ENCODE results near the gene KLC1. TPM values are rescaled to one million over a fixed set of nuclear protein-coding genes. Genes with fewer than 3 reads are reported as not detected.

Gene KLC1
- total RNA-seq, 1 experiment from 2014 or later = 306 TPM

DNA sequence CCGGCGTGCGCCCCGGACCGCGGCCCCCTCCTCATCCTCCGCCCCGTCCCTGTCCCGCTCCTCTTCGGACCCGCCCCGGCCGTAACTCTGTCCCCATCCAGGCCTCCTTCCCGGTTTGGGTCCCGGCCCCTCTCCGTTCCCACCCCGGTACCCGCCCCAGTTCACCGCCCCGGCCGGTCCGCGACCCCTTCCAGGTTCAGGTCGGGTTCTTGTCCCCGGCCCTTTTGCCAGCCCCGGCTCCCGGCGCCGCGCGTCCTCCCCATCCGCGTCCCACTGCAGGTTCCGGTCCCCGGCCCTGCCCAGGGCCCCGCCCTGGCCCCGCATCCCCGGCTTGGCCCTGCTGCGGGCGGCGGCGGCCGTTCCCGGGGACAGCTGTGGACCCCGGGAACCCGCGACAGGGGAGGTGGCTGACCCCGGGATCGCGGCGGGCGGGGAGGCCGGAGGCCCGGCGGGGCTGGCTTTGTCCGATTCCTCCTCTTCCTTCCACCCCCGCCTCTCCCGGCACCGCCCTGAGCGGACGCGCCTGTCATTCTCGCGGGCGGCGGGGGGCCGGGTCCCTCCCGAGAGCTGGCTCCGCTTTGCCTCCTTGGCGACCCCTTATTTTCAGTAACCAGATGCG, 601 bp downstream of the KLC1 start:
- no TSS peak for BruUV-seq (replicated peaks)
- POLR2A ChIA-PET (ENCODE audit: unreplicated experiment) = interaction anchor here (0.6 kb wide), 1 partner anchor 357 kb away, joined by 3 read pairs; no protein-coding TSS in a partner anchor
- no peak overlapping the region for H2AFZ ChIP-seq (ENCODE audit: low read length)

DNA sequence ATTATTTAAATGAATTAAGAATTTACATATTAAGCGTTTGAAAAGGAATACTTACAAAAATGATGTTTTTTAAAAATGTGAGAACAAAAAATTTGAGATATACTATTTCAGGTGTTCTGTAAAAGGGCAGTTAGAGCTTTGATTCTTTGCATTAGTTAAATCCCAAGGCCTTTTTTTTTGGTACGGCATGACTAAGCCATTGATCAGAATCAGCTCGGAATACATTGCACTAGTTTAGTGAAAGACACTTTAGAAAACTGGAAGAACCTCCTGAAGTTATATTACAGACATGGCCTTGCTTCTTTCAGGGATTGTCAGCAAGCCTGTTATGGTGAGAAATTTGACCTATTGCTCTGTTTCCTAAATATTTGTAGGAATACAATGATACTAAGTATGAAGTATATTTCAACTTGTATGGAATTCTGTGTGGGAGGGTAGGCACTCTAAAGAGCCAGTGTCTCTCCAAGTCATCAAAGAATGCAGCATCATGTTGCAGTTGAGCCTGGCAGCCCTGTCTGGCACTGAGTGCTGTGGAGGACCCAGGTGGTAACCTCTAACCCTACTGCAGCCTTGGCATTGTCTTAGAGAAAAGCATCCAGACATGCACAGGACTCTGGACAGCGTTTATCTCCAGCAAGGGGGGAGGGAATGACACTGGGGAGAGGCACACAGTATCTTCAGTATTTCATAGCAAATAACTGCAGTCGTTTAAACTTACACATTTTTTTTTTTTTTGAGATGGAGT, 1.5 kb downstream of the KLC1 start:
- intact Hi-C loops (cut with micrococcal nuclease) = no loop called here
- H3K27ac ChIP-seq (ENCODE audit: low read length) = peak overlapping the region; percentile 93; the same call in 1 of the 2 replicates
- H3K9me3 ChIP-seq (ENCODE audit: low read length) = no peaks in the 10 kb centered on the region
- H3K36me3 ChIP-seq (ENCODE audit: low read depth, low read length) = peaks cover 9% of the 10 kb centered on the region
- no peaks in the 10 kb centered on the region for H3K9me2 ChIP-seq (replicated peaks; ENCODE audit: low read length)
- ChIA-PET CTCF (interaction anchor here (0.7 kb wide), 1 partner anchor 85 kb away, joined by 5 read pairs; the partner anchor contains the start of gene XRCC3), POLR2A (ENCODE audit: unreplicated experiment) (interaction anchor here (0.6 to 0.8 kb wide), 2 partner anchors 34 to 356 kb away, joined by 3 to 4 read pairs; no protein-coding TSS in a partner anchor)
- DNase-seq (peak; percentile 47), ATAC-seq (no peak)
- peaks cover 47% of the 10 kb centered on the region for H3K4me1 ChIP-seq (ENCODE audit: insufficient read depth, low read length)
- peaks cover 72% of the 10 kb centered on the region for H3K79me2 ChIP-seq (ENCODE audit: low read length)
- TF ChIP-seq EZH2 (IDR thresholded peaks at IDR 0.05; ENCODE audit: low read length, unreplicated experiment) = no peak
- peak overlapping the region; percentile 95 for H3K4me2 ChIP-seq (ENCODE audit: low read length)
- H3K4me3 ChIP-seq (ENCODE audit: low read length) = peak overlapping the region; percentile 97
- peak overlapping the region; percentile 91 for H3K9ac ChIP-seq (ENCODE audit: low read length)
- BruUV-seq (replicated peaks) = TSS peak; percentile 65
- peaks cover 52% of the 10 kb centered on the region for H4K20me1 ChIP-seq (ENCODE audit: low read length)
- peaks cover 4% of the 10 kb centered on the region for H3F3A ChIP-seq (ENCODE audit: low read length, unreplicated experiment)
- H2AFZ ChIP-seq (ENCODE audit: low read length) = no peak overlapping the region
- H3K27me3 ChIP-seq (ENCODE audit: low read length) = no peaks in the 10 kb centered on the region

More for the DNA sequence above, 601 bp downstream of the KLC1 start:
- peak; percentile 28 for DNase-seq
- Histone ChIP-seq H3K27ac (ENCODE audit: low read length) (peak overlapping the region; percentile 93), H3K36me3 (ENCODE audit: low read depth, low read length) (peaks cover 4% of the 10 kb centered on the region), H3F3A (ENCODE audit: low read length, unreplicated experiment) (peaks cover 4% of the 10 kb centered on the region), H3K27me3 (ENCODE audit: low read length) (no peaks in the 10 kb centered on the region), H3K9me2 (replicated peaks; ENCODE audit: low read length) (no peaks in the 10 kb centered on the region), H3K9me3 (ENCODE audit: low read length) (no peaks in the 10 kb centered on the region), H3K4me3 (ENCODE audit: low read length) (peak overlapping the region; percentile 97), H3K9ac (ENCODE audit: low read length) (peak overlapping the region; percentile 91), H3K4me2 (ENCODE audit: low read length) (peak overlapping the region; percentile 95), H3K79me2 (ENCODE audit: low read length) (peaks cover 63% of the 10 kb centered on the region), H4K20me1 (ENCODE audit: low read length) (peaks cover 43% of the 10 kb centered on the region), H3K4me1 (ENCODE audit: insufficient read depth, low read length) (peaks cover 56% of the 10 kb centered on the region)
- intact Hi-C loops (cut with micrococcal nuclease) = no loop called here
- TF ChIP-seq EZH2phosphoT487 (IDR thresholded peaks at IDR 0.05; ENCODE audit: borderline replicate concordance, low read length) (no peak), EZH2 (IDR thresholded peaks at IDR 0.05; ENCODE audit: low read length, unreplicated experiment) (no peak)
- TF ChIP-seq, protein P1, sequence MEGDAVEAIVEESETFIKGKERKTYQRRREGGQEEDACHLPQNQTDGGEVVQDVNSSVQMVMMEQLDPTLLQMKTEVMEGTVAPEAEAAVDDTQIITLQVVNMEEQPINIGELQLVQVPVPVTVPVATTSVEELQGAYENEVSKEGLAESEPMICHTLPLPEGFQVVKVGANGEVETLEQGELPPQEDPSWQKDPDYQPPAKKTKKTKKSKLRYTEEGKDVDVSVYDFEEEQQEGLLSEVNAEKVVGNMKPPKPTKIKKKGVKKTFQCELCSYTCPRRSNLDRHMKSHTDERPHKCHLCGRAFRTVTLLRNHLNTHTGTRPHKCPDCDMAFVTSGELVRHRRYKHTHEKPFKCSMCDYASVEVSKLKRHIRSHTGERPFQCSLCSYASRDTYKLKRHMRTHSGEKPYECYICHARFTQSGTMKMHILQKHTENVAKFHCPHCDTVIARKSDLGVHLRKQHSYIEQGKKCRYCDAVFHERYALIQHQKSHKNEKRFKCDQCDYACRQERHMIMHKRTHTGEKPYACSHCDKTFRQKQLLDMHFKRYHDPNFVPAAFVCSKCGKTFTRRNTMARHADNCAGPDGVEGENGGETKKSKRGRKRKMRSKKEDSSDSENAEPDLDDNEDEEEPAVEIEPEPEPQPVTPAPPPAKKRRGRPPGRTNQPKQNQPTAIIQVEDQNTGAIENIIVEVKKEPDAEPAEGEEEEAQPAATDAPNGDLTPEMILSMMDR (conservative IDR thresholded peaks at IDR 0.05; ENCODE audit: low read depth, low read length) = no peak
- CTCF ChIA-PET = interaction anchor here (0.7 kb wide), 1 partner anchor 86 kb away, joined by 5 read pairs; the partner anchor contains the start of gene XRCC3
- no peak for ATAC-seq

DNA sequence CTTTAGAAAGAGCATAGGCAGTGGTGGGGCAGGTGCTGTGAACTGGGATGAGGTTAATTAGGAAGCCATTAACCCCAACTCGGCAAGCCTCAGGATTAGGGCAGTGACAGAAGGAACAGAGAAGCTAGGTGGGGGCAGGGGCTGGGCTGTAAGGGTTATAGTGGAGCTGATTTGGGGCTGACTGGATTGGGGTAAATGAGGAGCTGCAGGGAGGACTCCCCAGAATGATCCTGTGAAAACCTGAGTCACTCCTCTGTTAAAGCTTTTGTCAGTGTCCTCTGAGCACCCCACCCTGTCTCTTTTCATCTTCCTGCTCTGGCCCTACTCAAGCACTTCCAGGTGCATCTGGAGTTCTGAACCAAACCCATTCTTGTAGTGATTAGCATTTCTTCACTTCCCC, 4.4 kb downstream of the KLC1 start:
- no TSS peak for BruUV-seq (replicated peaks)
- ATAC-seq (no peak), DNase-seq (no peak)
- H3F3A ChIP-seq (ENCODE audit: low read length, unreplicated experiment) = peaks cover 4% of the 10 kb centered on the region
- intact Hi-C loops (cut with micrococcal nuclease) = no loop called here
- H3K4me2 ChIP-seq (ENCODE audit: low read length) = no peak overlapping the region
- H3K9ac ChIP-seq (ENCODE audit: low read length) = no peak overlapping the region
- no peaks in the 10 kb centered on the region for H3K9me3 ChIP-seq (ENCODE audit: low read length)
- POLR2A ChIA-PET (ENCODE audit: unreplicated experiment) = no interaction called here
- H3K27ac ChIP-seq (ENCODE audit: low read length) = no peak overlapping the region
- H3K4me1 ChIP-seq (ENCODE audit: insufficient read depth, low read length) = peaks cover 27% of the 10 kb centered on the region
- no peaks in the 10 kb centered on the region for H3K9me2 ChIP-seq (replicated peaks; ENCODE audit: low read length)
- H3K4me3 ChIP-seq (ENCODE audit: low read length) = no peak overlapping the region
- H3K79me2 ChIP-seq (ENCODE audit: low read length) = peaks cover 99% of the 10 kb centered on the region
- no peaks in the 10 kb centered on the region for H3K27me3 ChIP-seq (ENCODE audit: low read length)
- CTCF ChIA-PET = no interaction called here
- H2AFZ ChIP-seq (ENCODE audit: low read length) = no peak overlapping the region
- H3K36me3 ChIP-seq (ENCODE audit: low read depth, low read length) = peaks cover 19% of the 10 kb centered on the region
- TF ChIP-seq EZH2 (IDR thresholded peaks at IDR 0.05; ENCODE audit: low read length, unreplicated experiment) (no peak), EZH2phosphoT487 (IDR thresholded peaks at IDR 0.05; ENCODE audit: borderline replicate concordance, low read length) (no peak)
- TF ChIP-seq, protein P1 (conservative IDR thresholded peaks at IDR 0.05; ENCODE audit: low read depth, low read length) = no peak
- H4K20me1 ChIP-seq (ENCODE audit: low read length) = peaks cover 74% of the 10 kb centered on the region

Data from PC-3 (cell line).